Measurements from ENCODE around the gene ABHD16B. TPM values are rescaled to one million over a fixed set of nuclear protein-coding genes. Genes with fewer than 3 reads are reported as not detected.
A peak's percentile ranks its signal among the peaks of the same experiment; 100 is the strongest.
"Not testable (repeated sequence)": the region's sequence is repeated elsewhere in the genome, so short reads cannot be mapped to it uniquely, and the experiment has no call there.

ABHD16B gene
- total and polyA plus RNA-seq, 2 of the 13 experiments (the other 11 are each of a cell fraction or from before 2014, with no cell fraction given) = not detected

DNA sequence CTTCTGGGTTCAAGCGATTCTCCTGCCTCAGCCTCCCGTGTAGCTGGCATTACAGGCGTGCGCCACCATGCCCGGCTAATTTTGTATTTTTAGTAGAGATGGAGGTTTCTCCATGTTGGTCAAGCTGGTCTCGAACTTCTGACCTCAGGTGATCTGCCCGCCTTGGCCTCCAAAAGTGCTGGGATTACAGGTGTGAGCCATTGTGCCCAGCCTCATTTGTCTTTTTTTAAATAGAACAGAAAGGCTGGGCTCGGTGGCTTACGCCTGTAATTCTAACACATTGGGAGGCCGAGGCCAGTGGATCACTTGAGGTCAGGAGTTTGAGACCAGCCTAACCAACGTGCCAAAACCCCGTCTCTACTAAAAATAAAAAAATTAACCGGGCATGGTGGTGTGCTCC, 5.7 kb downstream of the ABHD16B start:
- H3K4me1 ChIP-seq (ENCODE audit: insufficient read depth, low read length) = peaks cover 42% of the 10 kb centered on the region
- H3K27me3 ChIP-seq (ENCODE audit: control insufficient read depth in 1 of 2, insufficient read depth in 2 of 2, low read length in 2 of 2); H3K27ac ChIP-seq (ENCODE audit: extremely low read length, insufficient read depth, low read length); ATAC-seq; FAIRE-seq; CTCF ChIA-PET (ENCODE audit: low intra/inter-chr PET ratio, low total read pairs); H3K9me3 ChIP-seq (ENCODE audit: low read length); BruUV-seq (replicated peaks); in situ Hi-C loops (cut with HindIII; ENCODE audit: extremely low pct_ligation_motif_present, low pct_unique_long_range_greater_than_20kb); DNase-seq (ENCODE audit: low spot score); H3K9ac ChIP-seq (ENCODE audit: insufficient read depth, low read depth, low read length); H2AFZ ChIP-seq (ENCODE audit: low read length); H4K20me1 ChIP-seq (ENCODE audit: insufficient read depth, low read length): not testable (repeated sequence)
- POLR2A ChIA-PET = interaction anchor here (3.9 to 4.6 kb wide), 3 partner anchors 12 to 90 kb away, joined by 43 to 71 read pairs (median 59); partner anchors contain the start of genes DNAJC5 and UCKL1
- TF ChIP-seq YEATS4 (CRISPR knock-in tag; IDR thresholded peaks at IDR 0.05; ENCODE audit: borderline replicate concordance) (0 out of 2 replicates have a peak, but pooled peaks have one; percentile 15), EED (CRISPR knock-in tag; IDR thresholded peaks at IDR 0.05) (0 out of 2 replicates have a peak, but pooled peaks have one; percentile 44), ZNF572 (CRISPR knock-in tag; IDR thresholded peaks at IDR 0.05) (0 out of 2 replicates have a peak, but pooled peaks have one; percentile 80), SAP130 (CRISPR knock-in tag; IDR thresholded peaks at IDR 0.05; ENCODE audit: low read depth) (0 out of 2 replicates have a peak, but pooled peaks have one; percentile 7), ZNF501 (CRISPR knock-in tag; IDR thresholded peaks at IDR 0.05) (peak; percentile 63; the same call in 1 of the 2 replicates), PRPF4 (IDR thresholded peaks at IDR 0.05; ENCODE audit: low read depth, low read length, poor library complexity, severe bottlenecking) (peak; percentile 25)
- TF ChIP-seq, protein P1, sequence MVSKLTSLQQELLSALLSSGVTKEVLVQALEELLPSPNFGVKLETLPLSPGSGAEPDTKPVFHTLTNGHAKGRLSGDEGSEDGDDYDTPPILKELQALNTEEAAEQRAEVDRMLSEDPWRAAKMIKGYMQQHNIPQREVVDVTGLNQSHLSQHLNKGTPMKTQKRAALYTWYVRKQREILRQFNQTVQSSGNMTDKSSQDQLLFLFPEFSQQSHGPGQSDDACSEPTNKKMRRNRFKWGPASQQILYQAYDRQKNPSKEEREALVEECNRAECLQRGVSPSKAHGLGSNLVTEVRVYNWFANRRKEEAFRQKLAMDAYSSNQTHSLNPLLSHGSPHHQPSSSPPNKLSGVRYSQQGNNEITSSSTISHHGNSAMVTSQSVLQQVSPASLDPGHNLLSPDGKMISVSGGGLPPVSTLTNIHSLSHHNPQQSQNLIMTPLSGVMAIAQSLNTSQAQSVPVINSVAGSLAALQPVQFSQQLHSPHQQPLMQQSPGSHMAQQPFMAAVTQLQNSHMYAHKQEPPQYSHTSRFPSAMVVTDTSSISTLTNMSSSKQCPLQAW (CRISPR knock-in tag; IDR thresholded peaks at IDR 0.05) = peak; percentile 33; the same call in 1 of the 2 replicates
- TF ChIP-seq, protein P2, sequence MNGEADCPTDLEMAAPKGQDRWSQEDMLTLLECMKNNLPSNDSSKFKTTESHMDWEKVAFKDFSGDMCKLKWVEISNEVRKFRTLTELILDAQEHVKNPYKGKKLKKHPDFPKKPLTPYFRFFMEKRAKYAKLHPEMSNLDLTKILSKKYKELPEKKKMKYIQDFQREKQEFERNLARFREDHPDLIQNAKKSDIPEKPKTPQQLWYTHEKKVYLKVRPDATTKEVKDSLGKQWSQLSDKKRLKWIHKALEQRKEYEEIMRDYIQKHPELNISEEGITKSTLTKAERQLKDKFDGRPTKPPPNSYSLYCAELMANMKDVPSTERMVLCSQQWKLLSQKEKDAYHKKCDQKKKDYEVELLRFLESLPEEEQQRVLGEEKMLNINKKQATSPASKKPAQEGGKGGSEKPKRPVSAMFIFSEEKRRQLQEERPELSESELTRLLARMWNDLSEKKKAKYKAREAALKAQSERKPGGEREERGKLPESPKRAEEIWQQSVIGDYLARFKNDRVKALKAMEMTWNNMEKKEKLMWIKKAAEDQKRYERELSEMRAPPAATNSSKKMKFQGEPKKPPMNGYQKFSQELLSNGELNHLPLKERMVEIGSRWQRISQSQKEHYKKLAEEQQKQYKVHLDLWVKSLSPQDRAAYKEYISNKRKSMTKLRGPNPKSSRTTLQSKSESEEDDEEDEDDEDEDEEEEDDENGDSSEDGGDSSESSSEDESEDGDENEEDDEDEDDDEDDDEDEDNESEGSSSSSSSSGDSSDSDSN (CRISPR knock-in tag; IDR thresholded peaks at IDR 0.05) = 0 out of 2 replicates have a peak, but pooled peaks have one; percentile 2
- WGBS (ENCODE audit: low lambda C conversion rate) = 98% methylated on average over 13 of the region's 13 CpGs
- peaks cover 48% of the 10 kb centered on the region for H3K79me2 ChIP-seq (ENCODE audit: insufficient read depth, low read length)
- 0 out of 6 replicates have a peak overlapping the region, but pooled peaks of 1 of the 3 experiments have one; percentile 96 for H3K4me3 ChIP-seq (replicated peaks in 1 of 3; ENCODE audit: insufficient read depth in 1 of 3, low read depth in 2 of 3, low read length in 3 of 3)
- peaks cover 14 to 41% of the 10 kb centered on the region in 2 experiments for H3K36me3 ChIP-seq (replicated peaks in 1 of 2; ENCODE audit: control insufficient read depth in 1 of 2, insufficient read depth in 2 of 2, low read length in 2 of 2)
- H3K4me2 ChIP-seq (ENCODE audit: low read depth, low read length) = peak overlapping the region; percentile 30; the same call in 1 of the 2 replicates
- intact Hi-C loops (cut with micrococcal nuclease; ENCODE audit: unreplicated experiment) = loop anchor here (10.0 kb wide), 1 partner anchor 122 kb away; no protein-coding TSS in a partner anchor

Data from HepG2 (cell line).